ENCODE results near the gene ZC4H2.
"Not testable (repeated sequence)": the region's sequence is repeated elsewhere in the genome, so short reads cannot be mapped to it uniquely, and the experiment has no call there.

ZC4H2 gene

DNA sequence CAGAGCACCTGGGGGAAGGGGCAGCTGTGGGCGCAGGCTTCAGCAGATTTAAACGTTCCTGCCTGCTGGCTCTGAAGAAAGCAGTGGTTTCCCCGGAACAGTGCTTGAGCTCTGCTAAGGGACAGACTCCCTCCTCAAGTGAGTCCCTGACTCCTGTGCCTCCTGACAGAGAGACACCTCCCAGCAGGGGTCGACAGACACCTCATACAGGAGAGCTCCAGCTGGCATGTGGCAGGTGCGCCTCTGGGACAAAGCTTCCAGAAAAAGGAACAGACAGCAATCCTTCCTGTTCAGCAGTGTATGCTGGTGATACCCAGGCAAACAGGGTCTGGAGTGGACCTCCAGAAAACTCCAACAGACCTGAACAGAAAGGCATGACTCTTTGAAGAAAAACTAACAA is 68.1 kb downstream of the ZC4H2 start:
- H3K4me1 ChIP-seq (ENCODE audit: insufficient read depth, low read length), result no peaks in the 10 kb centered on the region
- H3K27ac ChIP-seq (ENCODE audit: low read depth, low read length), result no peak overlapping the region
- H3K9ac ChIP-seq (ENCODE audit: low read length), result no peak overlapping the region
- H3K9me3 ChIP-seq (ENCODE audit: low read length), result no peaks in the 10 kb centered on the region
- H3K4me3 ChIP-seq (ENCODE audit: low read depth in 1 of 2, low read length in 2 of 2), result no peak overlapping the region
- no peaks in the 10 kb centered on the region for H3K36me3 ChIP-seq (ENCODE audit: insufficient read depth, low read length)
- H3K27me3 ChIP-seq (ENCODE audit: control insufficient read depth in 1 of 2, insufficient read depth in 2 of 2, low read length in 2 of 2), result no peaks in the 10 kb centered on the region

DNA sequence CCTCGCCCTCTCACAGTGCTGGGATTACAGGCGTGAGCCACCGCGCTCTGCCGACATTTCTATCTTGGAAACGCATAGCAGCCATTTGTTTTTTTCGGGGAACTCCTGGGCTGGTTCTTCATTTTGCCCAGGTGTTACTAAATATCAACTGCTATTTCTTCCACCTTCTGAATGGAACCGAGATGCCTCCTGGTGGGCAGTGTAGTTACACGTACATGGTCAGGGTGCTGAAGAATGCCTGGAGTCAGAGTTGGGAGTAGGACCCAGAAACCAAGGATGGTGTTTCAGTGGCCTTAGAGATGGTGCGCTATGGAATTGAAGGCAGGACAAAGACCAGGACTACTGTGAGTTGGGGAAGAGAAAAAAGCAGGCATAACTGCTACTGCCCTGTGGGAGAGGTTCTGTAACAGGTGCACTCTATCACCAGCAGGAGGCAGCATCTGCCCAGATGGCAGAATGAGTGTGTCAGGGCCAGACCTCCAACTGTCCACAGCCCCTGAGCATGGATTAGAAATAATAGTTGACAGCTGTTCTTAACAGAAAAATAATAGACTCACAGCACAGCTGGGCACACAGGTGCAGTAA is 81.7 kb downstream of the ZC4H2 start:
- H3K36me3 ChIP-seq (ENCODE audit: insufficient read depth, low read length), result no peaks in the 10 kb centered on the region
- H3K9me3 ChIP-seq (ENCODE audit: low read length), result no peaks in the 10 kb centered on the region
- H3K27ac ChIP-seq (ENCODE audit: low read depth, low read length), result no peak overlapping the region
- no peak overlapping the region for H3K9ac ChIP-seq (ENCODE audit: low read length)
- no peaks in the 10 kb centered on the region for H3K4me1 ChIP-seq (ENCODE audit: insufficient read depth, low read length)
- H3K4me3 ChIP-seq (ENCODE audit: low read depth in 1 of 2, low read length in 2 of 2), result no peak overlapping the region
- H3K27me3 ChIP-seq (ENCODE audit: control insufficient read depth in 1 of 2, insufficient read depth in 2 of 2, low read length in 2 of 2), result no peaks in the 10 kb centered on the region

DNA sequence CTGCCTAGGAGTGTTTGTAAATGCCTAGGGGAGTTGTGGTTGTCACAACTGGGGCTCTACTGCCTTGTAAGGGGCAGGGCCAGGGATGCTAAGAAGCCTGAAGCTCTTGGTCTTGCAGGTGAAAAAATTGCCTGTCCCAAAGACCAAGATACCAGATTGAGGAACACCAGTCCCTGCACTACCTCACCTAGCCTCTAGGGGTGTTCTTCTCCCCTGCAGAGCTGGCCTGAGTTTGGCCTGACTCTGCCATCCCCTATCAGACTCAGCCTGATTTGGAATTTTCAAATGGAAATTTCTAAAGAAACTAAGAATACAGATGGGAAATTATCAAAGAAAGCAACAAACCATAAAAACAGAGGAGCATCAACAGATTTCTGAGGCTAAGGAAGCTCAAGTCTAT is 90.4 kb downstream of the ZC4H2 start:
- Histone ChIP-seq H3K9ac (ENCODE audit: low read length) (no peak overlapping the region), H3K27me3 (ENCODE audit: control insufficient read depth in 1 of 2, insufficient read depth in 2 of 2, low read length in 2 of 2) (no peaks in the 10 kb centered on the region), H3K27ac (ENCODE audit: low read depth, low read length) (no peak overlapping the region), H3K4me3 (ENCODE audit: low read depth in 1 of 2, low read length in 2 of 2) (no peak overlapping the region), H3K36me3 (ENCODE audit: insufficient read depth, low read length) (no peaks in the 10 kb centered on the region), H3K4me1 (ENCODE audit: insufficient read depth, low read length) (no peaks in the 10 kb centered on the region), H3K9me3 (ENCODE audit: low read length) (no peaks in the 10 kb centered on the region)

DNA sequence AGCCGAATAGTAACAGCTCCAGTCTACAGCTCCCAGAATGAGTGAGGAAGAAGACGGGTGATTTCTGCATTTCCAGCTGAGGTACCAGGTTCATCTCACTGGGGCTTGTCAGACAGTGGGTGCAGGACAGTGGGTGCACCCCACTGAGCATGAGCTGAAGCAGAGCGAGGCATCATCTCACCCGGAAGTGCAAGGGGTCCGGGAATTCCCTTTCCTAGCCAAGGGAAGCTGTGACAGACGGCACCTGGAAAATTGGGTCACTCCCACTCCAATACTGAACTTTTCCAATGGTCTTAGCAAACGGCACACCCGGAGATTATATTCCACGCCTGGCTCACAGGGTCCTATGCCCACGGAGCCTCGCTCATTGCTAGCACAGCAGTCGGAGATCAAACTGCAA is 97.5 kb downstream of the ZC4H2 start:
- H3K9ac ChIP-seq (ENCODE audit: low read length); H3K36me3 ChIP-seq (ENCODE audit: insufficient read depth, low read length); H3K27me3 ChIP-seq (ENCODE audit: control insufficient read depth in 1 of 2, insufficient read depth in 2 of 2, low read length in 2 of 2); H3K4me3 ChIP-seq (ENCODE audit: low read depth in 1 of 2, low read length in 2 of 2); H3K9me3 ChIP-seq (ENCODE audit: low read length); H3K4me1 ChIP-seq (ENCODE audit: insufficient read depth, low read length); H3K27ac ChIP-seq (ENCODE audit: low read depth, low read length): not testable (repeated sequence)

DNA sequence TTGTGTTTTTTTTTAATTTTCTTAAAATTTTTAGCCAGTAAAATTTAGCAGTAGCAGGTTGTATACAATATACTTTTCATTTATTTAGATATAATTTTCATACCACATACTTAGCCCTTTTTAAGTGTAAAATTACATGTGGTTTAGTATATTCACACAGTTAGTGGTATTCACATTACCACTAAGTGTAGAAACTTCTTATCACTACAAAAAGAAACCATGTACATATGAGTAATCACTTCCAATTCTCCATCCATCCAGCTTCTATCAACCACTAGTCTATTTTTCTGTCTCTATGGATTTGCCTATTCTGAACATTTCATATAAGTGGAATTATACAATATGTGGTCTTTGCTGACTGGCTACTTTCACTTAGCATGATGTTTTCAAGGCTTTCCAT is 109.0 kb downstream of the ZC4H2 start:
- no peaks in the 10 kb centered on the region for H3K4me1 ChIP-seq (ENCODE audit: insufficient read depth, low read length)
- H3K9me3 ChIP-seq (ENCODE audit: low read length), result peaks cover 8% of the 10 kb centered on the region
- no peak overlapping the region for H3K27ac ChIP-seq (ENCODE audit: low read depth, low read length)
- no peaks in the 10 kb centered on the region for H3K36me3 ChIP-seq (ENCODE audit: insufficient read depth, low read length)
- no peaks in the 10 kb centered on the region for H3K27me3 ChIP-seq (ENCODE audit: control insufficient read depth in 1 of 2, insufficient read depth in 2 of 2, low read length in 2 of 2)
- H3K9ac ChIP-seq (ENCODE audit: low read length), result no peak overlapping the region
- H3K4me3 ChIP-seq (ENCODE audit: low read depth in 1 of 2, low read length in 2 of 2), result no peak overlapping the region
